Sigmoid colon (tissue), 3 donors: ENCODE results near the gene VAV3.

Source experiments
- POLR2A ChIP-seq, 2 donors: fragments of 450-650 bp; IDR thresholded peaks; one replicate each; pipeline ENCODE4 v1.6.1; 2016; ENCODE audit warnings: antibody characterized with exemption in 2 of 2, mild to moderate bottlenecking in 2 of 2, moderate library complexity in 2 of 2
- TF ChIP-seq, protein P1 (sequence below), 4 experiments: fragments of 450-650 bp in 3 of 4; fragments of 200-600 bp in 1 of 4; IDR thresholded peaks; one replicate each; pipeline ENCODE4 v1.5.1; 2016 to 2019; ENCODE audit warnings: antibody characterized with exemption in 4 of 4, mild to moderate bottlenecking in 3 of 4, moderate library complexity in 2 of 4

DNA sequence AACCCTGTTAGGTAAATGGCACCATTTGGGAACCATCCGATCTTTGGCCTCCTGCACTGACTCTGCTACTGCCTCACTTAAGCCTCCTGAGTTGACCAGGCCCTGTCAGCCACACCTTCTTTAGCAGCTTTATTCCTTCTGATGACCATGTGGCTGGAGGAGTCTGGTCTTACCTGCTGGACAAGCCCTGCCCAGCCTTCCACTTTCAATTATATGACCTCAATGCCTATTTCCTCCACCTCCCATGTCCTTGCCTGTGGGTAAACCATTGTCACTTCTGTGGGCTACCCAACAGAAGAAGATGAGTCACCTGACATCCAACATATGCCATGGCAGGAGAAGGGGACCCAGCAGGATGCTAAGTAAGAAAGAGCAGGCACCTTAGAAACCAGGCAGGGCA, 430.3 kb downstream of the VAV3 start:
- TF ChIP-seq, protein P1, sequence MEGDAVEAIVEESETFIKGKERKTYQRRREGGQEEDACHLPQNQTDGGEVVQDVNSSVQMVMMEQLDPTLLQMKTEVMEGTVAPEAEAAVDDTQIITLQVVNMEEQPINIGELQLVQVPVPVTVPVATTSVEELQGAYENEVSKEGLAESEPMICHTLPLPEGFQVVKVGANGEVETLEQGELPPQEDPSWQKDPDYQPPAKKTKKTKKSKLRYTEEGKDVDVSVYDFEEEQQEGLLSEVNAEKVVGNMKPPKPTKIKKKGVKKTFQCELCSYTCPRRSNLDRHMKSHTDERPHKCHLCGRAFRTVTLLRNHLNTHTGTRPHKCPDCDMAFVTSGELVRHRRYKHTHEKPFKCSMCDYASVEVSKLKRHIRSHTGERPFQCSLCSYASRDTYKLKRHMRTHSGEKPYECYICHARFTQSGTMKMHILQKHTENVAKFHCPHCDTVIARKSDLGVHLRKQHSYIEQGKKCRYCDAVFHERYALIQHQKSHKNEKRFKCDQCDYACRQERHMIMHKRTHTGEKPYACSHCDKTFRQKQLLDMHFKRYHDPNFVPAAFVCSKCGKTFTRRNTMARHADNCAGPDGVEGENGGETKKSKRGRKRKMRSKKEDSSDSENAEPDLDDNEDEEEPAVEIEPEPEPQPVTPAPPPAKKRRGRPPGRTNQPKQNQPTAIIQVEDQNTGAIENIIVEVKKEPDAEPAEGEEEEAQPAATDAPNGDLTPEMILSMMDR (IDR thresholded peaks at IDR 0.05) = no peak
- no peak for TF ChIP-seq POLR2A (IDR thresholded peaks at IDR 0.05)
